ENCODE results near the gene SLC27A3.

Gene SLC27A3

DNA sequence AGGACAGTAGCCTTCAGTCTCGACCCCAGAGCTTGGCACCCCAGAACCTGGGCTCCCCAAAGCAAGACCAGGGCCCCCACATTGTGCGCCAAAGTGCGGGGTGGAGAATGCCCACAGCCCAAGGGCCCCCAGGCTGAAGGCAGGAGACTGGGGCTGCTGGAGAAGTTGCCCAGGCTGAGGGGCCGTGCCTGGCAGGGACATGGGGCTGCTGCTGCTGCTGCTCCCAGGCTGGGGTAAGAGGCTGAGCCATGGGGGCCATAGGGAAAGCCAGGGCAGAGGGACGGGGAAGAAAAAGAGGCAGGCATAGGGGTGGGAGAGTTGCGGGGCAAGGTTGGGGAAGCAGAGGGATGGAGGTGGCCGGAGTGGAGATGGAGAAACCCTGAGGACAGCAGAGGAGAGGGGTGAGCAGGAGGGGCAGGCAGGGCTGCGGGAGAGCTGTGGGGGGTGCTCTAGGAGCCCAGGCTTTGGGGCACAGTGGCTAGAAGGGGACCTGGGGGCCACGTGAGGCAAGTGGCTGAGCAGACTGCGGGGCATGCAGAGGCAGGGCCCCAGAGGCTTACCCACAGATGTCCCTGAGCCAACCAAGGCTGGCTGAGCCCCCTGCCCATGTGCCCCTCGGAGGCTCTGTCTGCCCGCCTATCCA lies 18.9 kb downstream of the SLC27A3 start:
- in situ Hi-C loops (cut with HindIII; ENCODE audit: low pct_ligation_motif_present, low pct_unique_long_range_greater_than_20kb, low sequenced_read_pairs), result no loop called here

GRCh38 chr1:153794624-153795329 lies 19.6 kb downstream of the SLC27A3 start:
- DNase-seq, result no peak
- in situ Hi-C loops (cut with HindIII; ENCODE audit: low pct_ligation_motif_present, low pct_unique_long_range_greater_than_20kb, low sequenced_read_pairs), result no loop called here

More for the DNA sequence above, 18.9 kb downstream of the SLC27A3 start:
- DNase-seq, result no peak

GRCh38 chr1:153795330-153795837 lies 20.2 kb downstream of the SLC27A3 start:
- no peak for DNase-seq
- in situ Hi-C loops (cut with HindIII; ENCODE audit: low pct_ligation_motif_present, low pct_unique_long_range_greater_than_20kb, low sequenced_read_pairs), result no loop called here

DNA sequence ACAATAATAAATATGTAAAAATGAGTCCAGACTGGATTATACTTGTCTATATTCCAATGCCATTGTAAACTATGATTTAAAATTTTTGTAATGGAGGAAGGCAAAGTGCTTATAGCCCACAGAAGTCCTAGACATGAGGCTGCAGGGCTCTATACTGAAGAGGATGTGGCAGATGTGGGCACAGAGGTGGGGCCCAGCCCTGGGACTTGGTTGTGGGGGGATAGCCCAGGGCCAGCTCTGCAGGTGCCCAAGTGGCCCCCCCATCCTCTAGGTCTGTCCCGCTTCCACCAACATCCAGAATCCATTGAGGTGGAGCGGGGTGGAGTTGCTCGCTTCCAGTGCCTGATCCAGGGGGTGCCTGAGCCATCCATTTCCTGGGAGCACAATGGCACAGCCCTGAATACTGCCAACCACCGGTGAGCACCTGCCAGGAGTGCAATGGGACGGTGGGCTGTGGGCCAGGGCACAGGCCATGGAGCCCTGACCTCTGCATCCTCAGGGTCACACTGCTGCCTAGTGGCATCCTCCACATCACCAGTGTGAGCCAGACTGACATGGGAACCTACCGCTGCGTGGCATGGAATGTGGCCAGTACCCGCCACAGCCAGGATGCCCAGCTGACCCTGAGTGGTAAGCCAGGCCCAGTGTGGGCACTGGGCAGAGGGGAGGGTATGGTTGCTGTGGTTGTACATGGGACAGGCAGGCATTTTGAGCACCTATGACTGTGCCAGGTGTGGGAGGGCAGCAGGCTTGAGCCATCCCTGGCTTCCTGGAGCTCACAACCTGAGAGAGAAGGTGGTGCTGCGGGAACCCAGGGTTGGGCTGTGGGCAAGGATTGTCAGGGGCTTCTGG lies 21.0 kb downstream of the SLC27A3 start:
- DNase-seq, result no peak
- in situ Hi-C loops (cut with HindIII; ENCODE audit: low pct_ligation_motif_present, low pct_unique_long_range_greater_than_20kb, low sequenced_read_pairs), result no loop called here

GRCh38 chr1:153796786-153797659 lies 21.8 kb downstream of the SLC27A3 start:
- in situ Hi-C loops (cut with HindIII; ENCODE audit: low pct_ligation_motif_present, low pct_unique_long_range_greater_than_20kb, low sequenced_read_pairs), result no loop called here
- DNase-seq, result peak; percentile 73

- in situ Hi-C loops (cut with HindIII; ENCODE audit: low pct_ligation_motif_present, low pct_unique_long_range_greater_than_20kb, low sequenced_read_pairs), result no loop called here
Measured at GRCh38 chr1:153798468-153798780, 23.2 kb downstream of the SLC27A3 start.

GRCh38 chr1:153799016-153799415 lies 23.8 kb downstream of the SLC27A3 start:
- no peak for DNase-seq
- in situ Hi-C loops (cut with HindIII; ENCODE audit: low pct_ligation_motif_present, low pct_unique_long_range_greater_than_20kb, low sequenced_read_pairs), result no loop called here

More at GRCh38 chr1:153798468-153798780, 23.2 kb downstream of the SLC27A3 start:
- no peak for DNase-seq

DNA sequence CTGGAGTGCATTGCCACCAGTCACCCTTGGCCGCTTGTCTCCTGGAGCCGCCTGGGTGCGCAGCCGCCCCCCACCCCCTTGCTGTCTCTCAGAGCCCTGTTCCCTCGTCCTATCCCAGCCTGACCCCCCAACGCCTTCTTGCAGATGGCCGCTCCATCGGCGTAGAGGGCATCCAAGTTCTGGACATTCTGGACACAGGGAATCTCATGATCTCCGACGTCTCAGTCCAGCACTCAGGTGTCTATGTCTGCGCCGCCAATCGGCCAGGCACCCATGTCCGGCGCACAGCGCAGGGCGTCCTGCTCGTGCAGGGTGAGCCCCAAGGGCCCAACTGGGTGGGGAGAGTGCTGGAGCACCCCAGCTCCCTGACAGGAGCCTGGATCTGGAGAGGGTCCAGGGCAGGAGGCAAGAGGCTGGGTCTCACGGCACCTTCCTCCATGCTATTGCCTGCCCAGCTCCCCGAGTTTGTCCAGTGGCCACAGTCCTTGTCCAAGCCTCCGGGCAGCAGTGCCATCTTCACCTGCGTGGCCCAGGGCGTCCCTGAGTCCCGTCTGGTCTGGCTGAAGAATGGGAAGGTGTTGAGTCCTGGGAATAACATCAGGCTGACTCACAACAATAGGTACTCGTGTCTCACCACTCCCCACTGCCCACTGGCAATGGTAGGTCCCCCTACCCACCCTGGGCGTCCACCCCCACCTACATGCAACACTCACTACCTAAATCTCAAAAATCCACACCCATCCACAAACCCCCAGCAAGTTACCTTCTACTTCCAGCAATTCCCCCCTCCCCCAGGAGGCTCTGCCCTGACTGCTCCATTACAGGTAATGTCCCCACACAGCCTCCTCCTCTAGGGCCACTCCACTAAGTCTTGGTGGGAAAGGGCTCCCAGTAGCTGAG lies 24.6 kb downstream of the SLC27A3 start:
- in situ Hi-C loops (cut with HindIII; ENCODE audit: low pct_ligation_motif_present, low pct_unique_long_range_greater_than_20kb, low sequenced_read_pairs), result no loop called here
- DNase-seq, result no peak

GRCh38 chr1:153800516-153800915 lies 25.3 kb downstream of the SLC27A3 start:
- in situ Hi-C loops (cut with HindIII; ENCODE audit: low pct_ligation_motif_present, low pct_unique_long_range_greater_than_20kb, low sequenced_read_pairs), result no loop called here
- DNase-seq, result no peak

DNA sequence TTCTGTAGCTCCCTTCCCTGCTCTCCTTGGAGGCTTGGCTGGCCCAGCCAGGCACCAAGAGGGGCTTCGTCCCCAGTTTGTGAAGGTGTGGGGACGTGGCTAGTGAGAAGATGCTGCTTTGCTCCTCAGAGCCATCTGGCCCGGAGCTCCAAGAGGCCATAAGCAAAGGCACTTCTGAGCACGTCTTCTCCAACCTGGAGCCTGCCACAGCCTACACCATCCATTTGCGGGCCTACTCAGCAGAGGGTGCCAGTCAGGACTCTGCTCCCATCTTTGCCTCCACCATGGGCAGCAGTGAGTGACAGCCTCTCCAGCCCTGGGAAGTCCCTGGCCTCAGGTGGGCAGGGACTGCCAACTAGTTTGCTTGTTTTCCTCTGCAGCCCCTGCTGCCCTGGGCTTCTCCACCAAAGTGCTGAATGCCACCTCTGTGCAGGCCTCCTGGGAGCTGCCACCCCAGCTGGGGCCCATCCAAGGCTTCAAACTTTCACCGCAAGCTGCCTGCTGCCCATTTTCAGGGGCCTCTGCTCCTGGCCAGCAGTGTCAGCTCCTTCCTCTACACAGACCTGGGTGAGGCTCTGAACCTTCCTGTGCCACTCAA lies 25.9 kb downstream of the SLC27A3 start:
- in situ Hi-C loops (cut with HindIII; ENCODE audit: low pct_ligation_motif_present, low pct_unique_long_range_greater_than_20kb, low sequenced_read_pairs), result no loop called here
- no peak for DNase-seq

DNA sequence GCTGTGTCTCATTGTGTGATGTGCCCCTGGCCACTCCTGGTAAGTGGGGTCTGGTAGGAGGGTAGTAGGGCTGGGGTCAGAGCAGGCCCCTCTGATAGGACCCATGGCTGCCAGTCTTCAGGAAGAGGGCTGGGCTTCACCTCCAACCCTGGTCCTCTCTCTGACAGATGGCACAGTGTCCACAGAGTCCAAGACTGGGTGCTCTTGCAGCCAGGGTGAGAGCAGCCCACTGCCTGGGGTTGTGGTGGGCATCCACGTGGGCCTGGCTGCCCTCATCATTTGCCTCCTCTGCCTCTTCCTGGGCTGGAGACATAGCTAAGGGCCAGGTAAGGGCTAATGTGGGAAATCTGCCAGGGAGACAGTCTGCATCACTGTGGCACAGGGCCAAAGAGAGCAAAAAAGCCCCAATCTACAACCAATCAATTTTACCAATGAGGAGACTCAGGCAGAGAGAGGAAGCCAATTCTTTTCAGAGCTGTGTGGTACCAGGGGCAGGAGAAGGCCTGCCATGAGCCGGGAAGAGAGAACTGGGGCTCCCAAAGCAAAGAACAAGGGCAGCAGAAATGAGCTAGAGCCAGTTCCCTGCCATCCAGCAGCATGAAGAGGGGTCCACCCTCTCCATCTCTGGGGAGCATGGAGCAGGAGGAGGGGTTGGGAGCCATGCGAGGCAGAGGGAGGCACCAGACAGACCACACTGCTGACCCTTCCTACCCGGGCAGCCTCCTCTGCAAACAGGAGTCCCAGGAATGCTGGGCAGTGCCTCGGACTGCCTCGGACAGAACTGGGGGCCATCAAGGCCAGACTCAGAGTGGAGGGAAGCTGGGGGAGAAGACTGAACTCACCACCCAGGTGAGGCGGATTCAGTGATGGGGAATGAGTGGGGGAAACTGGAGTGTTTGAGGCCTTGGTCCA lies 26.8 kb downstream of the SLC27A3 start:
- no peak for DNase-seq
- in situ Hi-C loops (cut with HindIII; ENCODE audit: low pct_ligation_motif_present, low pct_unique_long_range_greater_than_20kb, low sequenced_read_pairs), result no loop called here

GRCh38 chr1:153803470-153804056 lies 28.4 kb downstream of the SLC27A3 start:
- DNase-seq, result no peak
- in situ Hi-C loops (cut with HindIII; ENCODE audit: low pct_ligation_motif_present, low pct_unique_long_range_greater_than_20kb, low sequenced_read_pairs), result no loop called here

DNA sequence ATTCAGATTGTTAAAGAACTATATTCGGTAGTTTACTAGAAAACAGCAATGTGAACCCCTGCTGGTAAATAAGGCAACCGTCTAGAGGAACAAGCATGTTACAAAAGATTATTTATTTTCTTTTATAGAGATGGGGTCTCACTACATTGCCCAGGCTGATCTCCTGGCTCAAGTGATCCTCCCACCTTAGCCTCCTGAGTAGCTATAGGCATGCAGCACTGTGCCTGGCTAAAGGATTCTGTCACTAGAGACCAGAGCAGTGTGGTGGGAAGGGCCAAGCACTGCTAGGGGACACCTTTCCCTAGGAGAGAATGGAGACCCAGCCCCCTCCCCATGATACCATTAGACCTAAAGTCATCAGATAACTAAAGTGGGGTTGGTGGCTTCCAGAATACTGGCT lies 28.9 kb downstream of the SLC27A3 start:
- in situ Hi-C loops (cut with HindIII; ENCODE audit: low pct_ligation_motif_present, low pct_unique_long_range_greater_than_20kb, low sequenced_read_pairs), result no loop called here
- DNase-seq, result no peak

DNA sequence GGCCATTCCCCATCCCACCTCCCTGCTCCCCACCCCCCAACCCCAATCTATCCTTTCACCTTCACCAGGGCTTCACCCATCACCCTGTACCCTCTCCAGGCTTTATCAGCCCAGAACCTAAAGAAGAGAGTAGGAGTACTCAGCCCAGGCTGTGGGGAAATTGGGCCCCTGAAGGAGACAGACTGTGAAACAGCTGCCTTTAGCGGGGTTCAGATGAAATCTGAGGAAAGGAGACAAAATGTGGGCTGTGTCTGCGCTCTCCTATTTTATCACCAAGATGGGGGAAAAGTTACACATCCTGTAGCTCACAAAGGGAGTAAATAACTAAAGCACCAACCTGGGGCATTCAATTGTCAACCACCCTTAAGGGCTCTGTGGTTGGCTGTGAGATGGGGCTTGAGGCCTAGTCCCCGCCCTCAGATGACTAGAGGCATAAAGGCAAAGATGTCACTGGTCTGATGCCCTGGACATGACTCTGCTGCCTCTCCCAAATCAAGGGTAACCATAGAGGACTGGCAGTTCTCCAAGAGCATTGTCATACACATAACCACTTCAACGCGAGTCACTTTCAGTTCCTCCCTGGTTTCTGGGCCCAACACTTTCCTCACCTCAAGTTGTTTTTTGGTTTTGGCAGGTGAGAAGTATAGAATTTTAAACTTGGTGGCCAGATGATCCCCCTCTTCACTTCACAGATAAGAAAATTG lies 30.0 kb downstream of the SLC27A3 start:
- peak; percentile 81 for DNase-seq
- in situ Hi-C loops (cut with HindIII; ENCODE audit: low pct_ligation_motif_present, low pct_unique_long_range_greater_than_20kb, low sequenced_read_pairs), result no loop called here

DNA sequence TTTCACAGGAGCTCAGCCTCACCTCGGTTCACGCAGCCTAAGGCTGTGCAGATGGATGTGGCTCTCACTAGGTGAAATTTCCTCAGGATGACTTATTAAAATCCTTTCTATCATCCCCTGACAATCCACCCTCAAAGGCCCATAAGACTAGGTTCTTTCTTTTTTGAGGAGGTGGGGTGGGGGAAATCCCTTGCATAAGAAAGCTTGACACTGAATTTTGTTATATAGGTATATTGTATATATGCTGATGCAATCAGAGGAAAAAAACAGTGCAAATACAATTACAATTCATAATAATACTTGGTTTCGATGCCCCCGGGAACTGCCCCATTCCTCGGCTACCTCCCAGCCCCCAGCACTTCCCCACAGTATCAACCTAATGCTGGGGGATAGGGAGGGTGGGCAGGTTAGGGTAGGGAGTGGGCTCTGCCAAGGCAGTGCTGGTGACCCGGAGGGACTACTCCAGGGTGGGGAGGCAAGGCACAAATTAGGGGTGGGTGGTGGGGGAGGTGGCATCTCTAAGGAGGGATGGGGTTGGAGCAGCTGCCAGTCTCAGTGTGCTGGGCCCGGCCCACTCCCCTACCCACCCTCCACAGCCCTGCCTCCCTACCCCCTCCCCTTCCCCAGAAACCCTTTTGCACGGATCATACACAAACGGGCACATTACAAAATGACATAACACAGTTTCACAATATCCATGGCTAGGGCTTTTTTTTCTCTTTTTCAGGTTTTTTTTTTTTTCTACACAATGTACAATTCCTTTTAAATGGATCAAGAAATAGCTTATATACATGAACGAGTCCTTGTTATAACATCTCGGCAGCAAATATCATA lies 30.9 kb downstream of the SLC27A3 start:
- no peak for DNase-seq
- in situ Hi-C loops (cut with HindIII; ENCODE audit: low pct_ligation_motif_present, low pct_unique_long_range_greater_than_20kb, low sequenced_read_pairs), result no loop called here

Measured in ACHN (cell line).